ENCODE measurements around the gene PTP4A1. TPM values are rescaled to one million over a fixed set of nuclear protein-coding genes. Genes with fewer than 3 reads are reported as not detected.

Gene PTP4A1
- total RNA-seq, 1 experiment from 2014 or later: 123 TPM

- TF ChIP-seq REST (IDR thresholded peaks at IDR 0.05; ENCODE audit: low read depth) (no peak), ELF1 (IDR thresholded peaks at IDR 0.05; ENCODE audit: borderline replicate concordance, low read depth) (no peak), SRF (IDR thresholded peaks at IDR 0.05; ENCODE audit: low read depth) (no peak), CTCF (IDR thresholded peaks at IDR 0.05 in 2 of 3, conservative IDR thresholded peaks at IDR 0.05 in 1 of 3; ENCODE audit: borderline replicate concordance in 1 of 3, insufficient read depth in 1 of 3, low read depth in 2 of 3, low read length in 2 of 3) (no peak), ZFX (IDR thresholded peaks at IDR 0.05) (no peak), ZNF274 (IDR thresholded peaks at IDR 0.05; ENCODE audit: low read depth, low read length) (no peak), ZBTB33 (IDR thresholded peaks at IDR 0.05; ENCODE audit: extremely low read depth, insufficient replicate concordance, low read length) (no peak), RAD21 (IDR thresholded peaks at IDR 0.05; ENCODE audit: low read depth) (no peak), EGR1 (IDR thresholded peaks at IDR 0.05; ENCODE audit: low read depth) (no peak), CBX3 (IDR thresholded peaks at IDR 0.05; ENCODE audit: low read depth) (no peak), JUND (IDR thresholded peaks at IDR 0.05) (no peak), FOSL1 (IDR thresholded peaks at IDR 0.05; ENCODE audit: low read depth) (no peak), EZH2phosphoT487 (IDR thresholded peaks at IDR 0.05; ENCODE audit: borderline replicate concordance) (no peak), POLR2A (IDR thresholded peaks at IDR 0.05; ENCODE audit: borderline replicate concordance, extremely low read depth, insufficient read depth, insufficient read length) (no peak), SP1 (IDR thresholded peaks at IDR 0.05; ENCODE audit: low read depth) (no peak), TCF7L2 (IDR thresholded peaks at IDR 0.05; ENCODE audit: borderline replicate concordance, extremely low read depth, insufficient read depth, insufficient read length) (no peak), POLR2AphosphoS5 (IDR thresholded peaks at IDR 0.05; ENCODE audit: low read depth, low read length) (no peak), CEBPB (IDR thresholded peaks at IDR 0.05; ENCODE audit: low read depth) (no peak), ATF3 (IDR thresholded peaks at IDR 0.05) (no peak)
- ChIA-PET CTCF (no interaction called here), POLR2A (no interaction called here), RAD21 (ENCODE audit: low non-redundant PET in 1 of 2, low total read pairs in 2 of 2, uncharacterized antibody in 2 of 2, unreplicated experiment in 2 of 2) (no interaction called here)
- ATAC-seq (no peak), DNase-seq (ENCODE audit: low read depth, low spot score) (no peak)
- H3K4me3 ChIP-seq (replicated peaks in 1 of 2; ENCODE audit: low read depth in 1 of 2, low read length in 2 of 2): no peak overlapping the region
- H3K9ac ChIP-seq (ENCODE audit: low read length): no peak overlapping the region
- H3K4me1 ChIP-seq (ENCODE audit: control insufficient read depth in 1 of 2, insufficient read depth in 2 of 2, low read length in 2 of 2): peaks cover 10 to 26% of the 10 kb centered on the region in 2 experiments
- H2AFZ ChIP-seq (ENCODE audit: low read depth, low read length, poor library complexity, severe bottlenecking): peak overlapping the region; percentile 7
- no peaks in the 10 kb centered on the region for H3K9me2 ChIP-seq (ENCODE audit: insufficient read depth)
- H3K4me2 ChIP-seq (ENCODE audit: low read length): no peak overlapping the region
- no peaks in the 10 kb centered on the region for H3K27me3 ChIP-seq (ENCODE audit: insufficient read depth, low read length)
- H4K20me1 ChIP-seq (ENCODE audit: insufficient read depth): no peaks in the 10 kb centered on the region
- BruUV-seq (replicated peaks): no TSS peak
- H3K9me3 ChIP-seq (ENCODE audit: control insufficient read depth in 1 of 2, insufficient read depth in 1 of 2, low read depth in 1 of 2, low read length in 2 of 2): no peaks in the 10 kb centered on the region; a peak in 1 of 4 replicates
- H3K27ac ChIP-seq (ENCODE audit: low read depth, low read length): no peak overlapping the region
- intact Hi-C loops (cut with micrococcal nuclease): no loop called here
- no peaks in the 10 kb centered on the region for H3K36me3 ChIP-seq (ENCODE audit: control insufficient read depth in 1 of 2, insufficient read depth in 2 of 2, low read length in 2 of 2)
- no peaks in the 10 kb centered on the region for H3K79me2 ChIP-seq (ENCODE audit: insufficient read depth, low read length)
These were observed 9.0 kb upstream of the PTP4A1 start for GRCh38 chr6:63563235-63563634.
